GM12801 (cell line): ENCODE measurements around the gene BIRC2.

ENCODE experiments used
- CTCF ChIP-seq: IDR thresholded peaks from one replicate; pipeline ENCODE4 v1.5.1; 2011; ENCODE audit warnings: control low read depth; ENCODE audit not compliant: insufficient read length; ENCODE audit errors: extremely low read depth

Gene BIRC2

GRCh38 chr11:102318469-102318868, 28.5 kb upstream of the BIRC2 start:
- no peak for TF ChIP-seq CTCF

GRCh38 chr11:102319544-102319943, 27.5 kb upstream of the BIRC2 start:
- TF ChIP-seq CTCF: no peak

GRCh38 chr11:102320188-102320587, 26.8 kb upstream of the BIRC2 start:
- TF ChIP-seq CTCF: no peak

- no peak for TF ChIP-seq CTCF
Observed at GRCh38 chr11:102320679-102321078, 26.3 kb upstream of the BIRC2 start.

GRCh38 chr11:102322560-102322959, 24.5 kb upstream of the BIRC2 start:
- no peak for TF ChIP-seq CTCF

- TF ChIP-seq CTCF: no peak
Observed at GRCh38 chr11:102323542-102324251, 23.3 kb upstream of the BIRC2 start.

- TF ChIP-seq CTCF: no peak
Observed at GRCh38 chr11:102325088-102325487, 21.9 kb upstream of the BIRC2 start.

GRCh38 chr11:102328748-102329147, 18.3 kb upstream of the BIRC2 start:
- no peak for TF ChIP-seq CTCF
